HCT116 (cell line): ENCODE measurements around the gene SULT2B1. TPM values are rescaled to one million over a fixed set of nuclear protein-coding genes. Genes with fewer than 3 reads are reported as not detected.

ENCODE experiments used
- CBX3 ChIP-seq: IDR thresholded peaks from 2 replicates; pipeline ENCODE4 v1.6.1; 2012; ENCODE audit warnings: low read depth
- CEBPB ChIP-seq: IDR thresholded peaks from 2 replicates; pipeline ENCODE4 v1.6.1; 2012; ENCODE audit warnings: low read depth
- EGR1 ChIP-seq: IDR thresholded peaks from 2 replicates; pipeline ENCODE4 v1.6.1; 2012; ENCODE audit warnings: low read depth
- EZH2 ChIP-seq: fragments of 200-600 bp; sonication (generic); IDR thresholded peaks from 2 replicates; pipeline ENCODE4 v1.6.1; 2017; ENCODE audit warnings: antibody characterized with exemption, mixed run types
- EZH2phosphoT487 ChIP-seq: fragments of 200-600 bp; IDR thresholded peaks from 2 replicates; pipeline ENCODE4 v1.6.1; 2018; ENCODE audit warnings: antibody characterized with exemption, borderline replicate concordance
- FOSL1 ChIP-seq: IDR thresholded peaks from 2 replicates; pipeline ENCODE4 v1.6.1; 2012; ENCODE audit warnings: low read depth
- REST ChIP-seq: IDR thresholded peaks from 2 replicates; pipeline ENCODE4 v1.6.1; 2012; ENCODE audit warnings: low read depth
- SIN3A ChIP-seq: IDR thresholded peaks from 2 replicates; pipeline ENCODE4 v1.6.1; 2012; ENCODE audit warnings: low read depth
- SRF ChIP-seq: IDR thresholded peaks from 2 replicates; pipeline ENCODE4 v1.6.1; 2012; ENCODE audit warnings: low read depth
- TCF7L2 ChIP-seq: IDR thresholded peaks from 2 replicates; pipeline ENCODE4 v1.7.0; 2011; ENCODE audit warnings: borderline replicate concordance, inconsistent platforms; ENCODE audit not compliant: insufficient read depth, insufficient read length; ENCODE audit errors: extremely low read depth
- YY1 ChIP-seq: IDR thresholded peaks from 2 replicates; pipeline ENCODE4 v1.6.1; 2011; ENCODE audit warnings: low read length, low read depth, moderate library complexity, mild to moderate bottlenecking; ENCODE audit not compliant: insufficient replicate concordance; ENCODE audit errors: extremely low read depth
- ZFX ChIP-seq: fragments of 450-650 bp; IDR thresholded peaks from 2 replicates; pipeline ENCODE4 v1.6.1; 2017
- ZNF274 ChIP-seq: fragments of 200-500 bp; sonication (Bioruptor generic); IDR thresholded peaks from 2 replicates; pipeline ENCODE4 v1.6.1; 2014; ENCODE audit warnings: mild to moderate bottlenecking, low read depth, low read length, inconsistent platforms
- total RNA-seq: library from RNA; stranded (reverse); gene quantifications from one replicate; pipeline ENCODE4 v1.2.1, GENCODE V29; 2021; ENCODE audit not compliant: unreplicated experiment
- TF ChIP-seq, protein P1 (sequence below): IDR thresholded peaks from 2 replicates; pipeline ENCODE4 v1.6.1; 2012

SULT2B1 gene
- total RNA-seq, 1 experiment from 2014 or later, result 4.8 TPM

DNA sequence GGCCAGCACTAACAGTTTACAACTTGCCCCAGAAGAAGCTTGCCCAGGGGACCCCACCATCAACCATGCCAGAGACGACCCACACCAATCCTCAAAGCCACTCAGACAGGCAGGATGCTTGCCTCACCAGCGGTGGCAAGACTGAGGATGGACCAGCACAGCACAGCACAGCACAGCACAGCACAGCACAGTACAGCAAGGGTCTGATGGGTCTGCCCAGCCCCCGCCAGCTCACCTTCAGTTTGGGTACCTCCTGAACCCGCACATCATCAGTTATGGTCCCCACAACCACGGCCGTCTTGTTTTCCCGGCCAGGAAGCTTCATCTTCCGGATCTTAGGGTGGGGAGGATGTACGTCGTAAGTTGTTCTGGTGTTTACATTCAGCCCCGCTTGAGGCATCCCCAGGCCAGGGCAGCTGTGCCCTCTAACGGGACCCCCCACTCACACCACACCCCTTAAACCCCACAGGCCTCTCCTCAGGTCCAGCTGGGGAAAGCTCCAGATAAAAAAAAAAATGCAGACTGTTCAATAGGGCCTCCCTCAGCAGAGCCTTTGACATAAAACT is 64.6 kb downstream of the SULT2B1 start (continued):
- TF ChIP-seq REST (no peak), EZH2phosphoT487 (no peak), YY1 (no peak), SRF (no peak), CEBPB (no peak), EGR1 (no peak), SIN3A (no peak), FOSL1 (no peak), EZH2 (no peak), ZFX (no peak), CBX3 (no peak), TCF7L2 (no peak), ZNF274 (no peak)
- TF ChIP-seq, protein P1, sequence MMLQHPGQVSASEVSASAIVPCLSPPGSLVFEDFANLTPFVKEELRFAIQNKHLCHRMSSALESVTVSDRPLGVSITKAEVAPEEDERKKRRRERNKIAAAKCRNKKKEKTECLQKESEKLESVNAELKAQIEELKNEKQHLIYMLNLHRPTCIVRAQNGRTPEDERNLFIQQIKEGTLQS, result no peak
